ENCODE results near the gene SNRK.

GRCh38 chr3:43268636-43269035 lies 17.7 kb upstream of the SNRK start:
- TF ChIP-seq TAF1 (IDR thresholded peaks at IDR 0.05; ENCODE audit: borderline replicate concordance, insufficient read depth, low read length) (no peak), POLR2AphosphoS5 (IDR thresholded peaks at IDR 0.05; ENCODE audit: low read depth, low read length) (no peak), REST (IDR thresholded peaks at IDR 0.05; ENCODE audit: insufficient read depth in 1 of 2, low read depth in 2 of 2, low read length in 2 of 2) (no peak), SIN3A (IDR thresholded peaks at IDR 0.05; ENCODE audit: borderline replicate concordance, insufficient read depth, low read length) (no peak)

All from PFSK-1 (cell line).